Type B pancreatic cell (in vitro differentiated cells): Measurements from ENCODE around the gene CAMK1. TPM values are rescaled to one million over a fixed set of nuclear protein-coding genes. Genes with fewer than 3 reads are reported as not detected.

Experiments
- DNase-seq: peaks from one replicate; pipeline ENCODE4 v3.0.0; 2021; ENCODE audit warnings: mixed read lengths; ENCODE audit not compliant: unreplicated experiment; ENCODE audit errors: extremely low spot score
- H3K27ac Mint-ChIP-seq: 2 replicates; pipeline ENCODE4 v1.8.0; 2021; ENCODE audit warnings: mild to moderate bottlenecking, mixed read lengths
- H3K27me3 Mint-ChIP-seq: 2 replicates; pipeline ENCODE4 v1.8.0; 2021; ENCODE audit warnings: mixed read lengths
- H3K36me3 Mint-ChIP-seq: 2 replicates; pipeline ENCODE4 v1.8.0; 2021; ENCODE audit warnings: mixed read lengths
- H3K4me1 Mint-ChIP-seq: one replicate; pipeline ENCODE4 v1.8.0; 2021; ENCODE audit warnings: mixed read lengths; ENCODE audit not compliant: unreplicated experiment
- H3K4me3 Mint-ChIP-seq: 2 replicates; pipeline ENCODE4 v1.8.0; 2021; ENCODE audit warnings: mild to moderate bottlenecking, mixed read lengths
- H3K9me3 Mint-ChIP-seq: 2 replicates; pipeline ENCODE4 v1.8.0; 2021; ENCODE audit warnings: mixed read lengths
- CTCF ChIP-seq: fragments of 200-600 bp; sonication (generic); conservative IDR thresholded peaks from 2 replicates; pipeline ENCODE4 v1.5.0; 2021; ENCODE audit warnings: antibody characterized with exemption, mild to moderate bottlenecking
- total RNA-seq: library from RNA; stranded (reverse); gene quantifications from 2 replicates; pipeline ENCODE4 v1.2.1, GENCODE V29; 2021; ENCODE audit warnings: low replicate concordance

CAMK1 gene
- total RNA-seq, 1 donor from 2014 or later, result 9.1 TPM

GRCh38 chr3:9792405-9793160 lies 22.8 kb upstream of the CAMK1 start, which contains the start of the genes ARPC4 and TADA3:
Gene ARPC4 (plus strand): TSS chr3:9793082. CDS start chr3:9793122, 40 bp downstream.
Gene TADA3 (minus strand): TSS chr3:9792473. CDS start chr3:9791466, 1,007 bp downstream.
- Mint-ChIP-seq H3K4me3 (peak within 1 kb of the TSS; percentile 98), H3K4me1 (peaks cover 14% of the 10 kb centered on the region), H3K27me3 (no peaks in the 10 kb centered on the region), H3K36me3 (peaks cover 23% of the 10 kb centered on the region), H3K9me3 (no peaks in the 10 kb centered on the region), H3K27ac (peak within 1 kb of the TSS; percentile 100)
- peak; percentile 92 for DNase-seq
- TF ChIP-seq CTCF, result peak; percentile 47

GRCh38 chr3:9791790-9792404 lies 22.1 kb upstream of the CAMK1 start:
- Mint-ChIP-seq H3K36me3 (peaks cover 22% of the 10 kb centered on the region), H3K27ac (peak overlapping the region; percentile 100), H3K4me1 (peaks cover 14% of the 10 kb centered on the region), H3K4me3 (peak overlapping the region; percentile 98), H3K9me3 (no peaks in the 10 kb centered on the region), H3K27me3 (no peaks in the 10 kb centered on the region)
- no peak for TF ChIP-seq CTCF
- no peak for DNase-seq

- peaks cover 28% of the 10 kb centered on the region for H3K36me3 Mint-ChIP-seq
- no peak overlapping the region for H3K27ac Mint-ChIP-seq
Measured at GRCh38 chr3:9791127-9791526, 21.4 kb upstream of the CAMK1 start.

GRCh38 chr3:9787714-9788113 lies 18.0 kb upstream of the CAMK1 start:
- no peaks in the 10 kb centered on the region for H3K9me3 Mint-ChIP-seq
- TF ChIP-seq CTCF, result no peak
- no peaks in the 10 kb centered on the region for H3K27me3 Mint-ChIP-seq
- H3K36me3 Mint-ChIP-seq, result peaks cover 32% of the 10 kb centered on the region
- peaks cover 6% of the 10 kb centered on the region for H3K4me1 Mint-ChIP-seq
- no peak for DNase-seq
- no peak overlapping the region for H3K27ac Mint-ChIP-seq
- no peak overlapping the region for H3K4me3 Mint-ChIP-seq

More at GRCh38 chr3:9791127-9791526, 21.4 kb upstream of the CAMK1 start:
- Mint-ChIP-seq H3K9me3 (no peaks in the 10 kb centered on the region), H3K4me3 (peak overlapping the region; percentile 98), H3K27me3 (no peaks in the 10 kb centered on the region), H3K4me1 (peaks cover 14% of the 10 kb centered on the region)
- DNase-seq, result no peak
- TF ChIP-seq CTCF, result no peak

GRCh38 chr3:9786825-9787669 lies 17.3 kb upstream of the CAMK1 start:
- peaks cover 6% of the 10 kb centered on the region for H3K4me1 Mint-ChIP-seq
- no peak for DNase-seq
- H3K4me3 Mint-ChIP-seq, result no peak overlapping the region
- peaks cover 32% of the 10 kb centered on the region for H3K36me3 Mint-ChIP-seq
- H3K27ac Mint-ChIP-seq, result no peak overlapping the region
- H3K9me3 Mint-ChIP-seq, result no peaks in the 10 kb centered on the region
- TF ChIP-seq CTCF, result peak; percentile 70
- H3K27me3 Mint-ChIP-seq, result no peaks in the 10 kb centered on the region
